Activated CD4-positive, alpha-beta memory T cell treated with anti-CD3 and anti-CD28 coated beads, Interleukin-2, amount 10 ng/mL, durations not matched to agents 7 days and 5 days (primary cell): Measurements from ENCODE around the gene BOC. TPM values are rescaled to one million over a fixed set of nuclear protein-coding genes. Genes with fewer than 3 reads are reported as not detected.

Source experiments
- CTCF ChIA-PET: fragments of 350-600 bp; sonication (Branson Sonifier 250); formaldehyde crosslinking; loops from one replicate; lab custom pipeline; 2021; ENCODE audit warnings: antibody characterized with exemption, inconsistent platforms; lab: Charles Lee
- POLR2A ChIA-PET: fragments of 350-600 bp; sonication (Branson Sonifier 250); formaldehyde crosslinking; loops from one replicate; lab custom pipeline; 2021; ENCODE audit warnings: antibody characterized with exemption; lab: Charles Lee
- DNase-seq: peaks from one replicate; pipeline ENCODE4 v3.0.0-alpha.2; 2020
- H3K27ac Mint-ChIP-seq: one replicate; pipeline ENCODE4 v1.8.0; 2021; ENCODE audit warnings: mild to moderate bottlenecking, mixed read lengths
- H3K27me3 Mint-ChIP-seq: one replicate; pipeline ENCODE4 v1.8.0; 2021; ENCODE audit warnings: mixed read lengths
- H3K36me3 Mint-ChIP-seq: one replicate; pipeline ENCODE4 v1.8.0; 2021; ENCODE audit warnings: low read depth, mixed read lengths
- H3K4me1 Mint-ChIP-seq: one replicate; pipeline ENCODE4 v1.8.0; 2021; ENCODE audit warnings: mixed read lengths
- H3K4me3 Mint-ChIP-seq: one replicate; pipeline ENCODE4 v1.8.0; 2021; ENCODE audit warnings: mild to moderate bottlenecking, mixed read lengths
- H3K9me3 Mint-ChIP-seq: one replicate; pipeline ENCODE4 v1.8.0; 2021; ENCODE audit warnings: mixed read lengths
- total RNA-seq, 2 experiments: library from RNA; stranded (reverse); gene quantifications; one replicate each; pipeline ENCODE4 v1.2.3, GENCODE V29; 2021

The BOC gene
- total RNA-seq, 2 experiments from 2014 or later: not detected

DNA sequence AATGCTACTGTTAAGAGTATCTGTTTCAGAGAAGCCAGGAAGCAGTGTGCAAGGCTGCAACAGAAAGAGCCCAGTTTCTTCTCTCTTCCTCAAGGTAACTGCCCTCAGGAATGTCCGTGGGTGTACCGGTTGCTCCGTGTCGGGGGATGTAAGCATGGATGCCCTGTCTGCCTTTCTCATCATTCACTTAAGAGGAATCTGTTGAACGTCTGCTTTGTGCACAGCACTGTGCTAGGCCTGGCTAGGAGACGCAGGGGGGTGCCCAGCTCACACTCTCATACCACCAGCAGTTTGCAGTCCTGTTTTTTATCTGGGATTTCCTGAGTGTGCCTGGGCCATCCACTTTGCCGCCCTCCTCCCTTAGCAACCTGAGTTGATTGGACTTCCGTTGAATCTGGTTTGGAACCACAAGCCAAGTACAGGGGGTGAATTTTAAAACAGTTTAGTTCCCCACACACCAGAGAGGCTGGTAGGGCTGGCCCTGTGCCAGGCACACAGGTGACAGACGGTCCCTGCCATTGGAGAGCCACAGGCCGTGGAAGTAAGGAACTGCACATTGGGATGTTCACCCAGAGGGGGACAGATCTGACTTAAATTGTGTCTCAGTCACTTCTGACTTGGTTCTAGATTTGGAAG, 11.2 kb downstream of the BOC start:
- CTCF ChIA-PET: no interaction called here
- DNase-seq: no peak
- POLR2A ChIA-PET: no interaction called here
- H3K4me1 Mint-ChIP-seq: peaks cover 9% of the 10 kb centered on the region
- peaks cover 19% of the 10 kb centered on the region for H3K27me3 Mint-ChIP-seq
- no peaks in the 10 kb centered on the region for H3K9me3 Mint-ChIP-seq
- no peak overlapping the region for H3K4me3 Mint-ChIP-seq
- no peak overlapping the region for H3K27ac Mint-ChIP-seq
- no peaks in the 10 kb centered on the region for H3K36me3 Mint-ChIP-seq

DNA sequence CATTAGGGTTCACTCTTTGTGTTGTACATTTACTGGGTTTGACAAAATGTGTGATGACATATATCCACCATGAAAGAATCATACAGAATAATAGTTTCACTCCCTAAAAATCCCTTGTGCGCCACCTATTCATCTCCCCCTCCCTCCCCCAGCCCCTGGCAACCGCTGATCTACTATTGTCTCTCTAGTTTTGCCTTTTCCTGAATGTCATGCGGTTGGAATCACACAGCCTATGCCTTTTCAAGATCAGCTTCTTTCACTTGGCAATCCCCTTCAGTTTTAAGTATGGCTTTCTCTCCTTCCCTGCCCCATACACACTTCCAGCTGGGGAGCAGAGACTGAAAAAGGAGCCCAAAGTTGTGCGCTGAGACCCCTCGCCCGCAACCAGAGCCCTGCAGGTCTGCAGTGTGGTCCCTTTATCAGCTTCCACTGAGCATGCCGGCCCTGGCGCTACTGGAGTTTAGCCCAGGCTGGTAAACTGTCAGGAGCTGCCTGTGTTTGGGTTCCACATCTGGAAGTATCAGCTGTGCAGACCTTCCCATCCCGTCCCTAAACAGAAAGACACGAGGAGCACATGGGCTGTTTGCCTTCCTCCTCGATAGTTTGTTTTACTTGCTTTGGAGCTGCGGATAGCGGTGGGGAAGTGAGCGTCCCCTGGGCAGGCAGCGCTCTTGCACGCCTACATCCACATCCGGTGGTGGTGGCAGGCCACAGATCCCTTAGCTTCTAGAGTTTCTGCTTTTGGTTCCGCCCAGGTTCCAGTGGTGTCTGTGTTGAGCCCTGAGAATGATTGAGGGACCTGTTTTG, 12.3 kb downstream of the BOC start:
- Mint-ChIP-seq H3K4me3 (no peak overlapping the region), H3K27ac (no peak overlapping the region), H3K36me3 (no peaks in the 10 kb centered on the region), H3K4me1 (peaks cover 9% of the 10 kb centered on the region), H3K9me3 (no peaks in the 10 kb centered on the region), H3K27me3 (peaks cover 18% of the 10 kb centered on the region)
- peak; percentile 64 for DNase-seq
- ChIA-PET POLR2A (no interaction called here), CTCF (no interaction called here)

DNA sequence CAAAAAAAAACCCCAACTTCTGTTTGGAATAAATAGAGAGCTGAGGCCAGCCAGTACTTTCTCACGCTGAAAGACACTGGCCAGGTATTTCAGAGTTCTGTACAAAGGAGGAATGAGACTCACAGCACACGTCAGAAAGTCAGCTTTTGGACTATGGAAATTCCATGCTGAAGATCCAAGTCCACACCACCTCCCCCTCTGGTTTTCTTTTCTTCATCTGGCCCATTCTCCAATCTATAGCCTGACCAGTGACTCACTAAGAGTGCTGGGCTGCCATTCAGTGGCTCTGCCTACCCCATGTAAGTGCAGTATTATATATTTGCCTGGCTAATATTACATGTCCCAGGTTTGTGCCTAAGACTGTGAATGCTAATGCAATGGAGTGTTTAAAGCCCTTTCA, 13.9 kb downstream of the BOC start:
- ChIA-PET CTCF (no interaction called here), POLR2A (no interaction called here)
- H3K4me3 Mint-ChIP-seq: no peak overlapping the region
- H3K27me3 Mint-ChIP-seq: peaks cover 20% of the 10 kb centered on the region
- no peak for DNase-seq
- H3K27ac Mint-ChIP-seq: no peak overlapping the region
- H3K36me3 Mint-ChIP-seq: no peaks in the 10 kb centered on the region
- no peaks in the 10 kb centered on the region for H3K9me3 Mint-ChIP-seq
- peaks cover 9% of the 10 kb centered on the region for H3K4me1 Mint-ChIP-seq

DNA sequence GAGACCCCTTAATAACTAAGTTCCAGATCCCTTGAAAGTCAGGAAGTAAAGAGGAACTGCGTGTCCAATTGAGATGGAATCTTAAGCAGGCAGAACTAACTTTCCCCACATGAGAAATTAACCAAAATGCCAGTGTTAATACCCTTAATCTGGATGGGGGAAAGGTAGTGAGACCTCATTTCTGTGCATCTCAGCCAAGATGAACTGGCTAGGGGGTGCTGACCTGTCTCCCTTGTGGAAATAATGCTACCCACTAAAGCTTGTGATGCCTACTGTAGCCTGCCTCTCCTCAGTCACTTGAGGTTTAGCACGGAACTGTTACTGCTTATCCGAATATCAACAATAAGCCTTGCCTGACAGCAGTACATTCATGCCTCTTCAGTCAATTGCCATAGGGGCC, 15.1 kb downstream of the BOC start:
- Mint-ChIP-seq H3K36me3 (no peaks in the 10 kb centered on the region), H3K27me3 (peaks cover 21% of the 10 kb centered on the region), H3K4me1 (peaks cover 9% of the 10 kb centered on the region), H3K4me3 (no peak overlapping the region), H3K9me3 (no peaks in the 10 kb centered on the region), H3K27ac (no peak overlapping the region)
- ChIA-PET POLR2A (no interaction called here), CTCF (no interaction called here)
- DNase-seq: no peak

DNA sequence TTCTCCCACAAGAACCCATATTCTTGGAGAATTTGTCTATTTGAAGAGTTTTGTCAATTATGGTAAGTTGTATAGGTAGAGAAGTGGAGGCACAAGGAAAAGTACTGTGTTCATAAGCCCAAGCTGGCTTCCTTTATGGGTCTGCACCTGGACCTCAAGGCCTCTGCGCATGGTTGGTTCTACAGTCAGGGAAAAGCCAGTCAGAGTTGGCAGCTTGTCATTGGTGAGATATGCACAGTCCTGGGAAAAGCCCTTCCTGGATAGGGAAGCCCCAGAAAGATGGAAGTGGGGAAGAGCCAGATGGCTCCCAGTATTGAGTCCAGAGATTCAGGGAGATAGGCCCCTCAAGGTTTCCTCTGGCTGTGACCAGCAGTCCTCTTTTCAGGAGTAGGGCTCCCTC, 15.8 kb downstream of the BOC start:
- POLR2A ChIA-PET: no interaction called here
- H3K4me1 Mint-ChIP-seq: peaks cover 9% of the 10 kb centered on the region
- no peak overlapping the region for H3K27ac Mint-ChIP-seq
- H3K4me3 Mint-ChIP-seq: no peak overlapping the region
- no peak for DNase-seq
- peaks cover 17% of the 10 kb centered on the region for H3K27me3 Mint-ChIP-seq
- H3K9me3 Mint-ChIP-seq: no peaks in the 10 kb centered on the region
- CTCF ChIA-PET: interaction anchor here (1.2 kb wide), 1 partner anchor 193 kb away, joined by 3 read pairs; no protein-coding TSS in a partner anchor
- no peaks in the 10 kb centered on the region for H3K36me3 Mint-ChIP-seq

DNA sequence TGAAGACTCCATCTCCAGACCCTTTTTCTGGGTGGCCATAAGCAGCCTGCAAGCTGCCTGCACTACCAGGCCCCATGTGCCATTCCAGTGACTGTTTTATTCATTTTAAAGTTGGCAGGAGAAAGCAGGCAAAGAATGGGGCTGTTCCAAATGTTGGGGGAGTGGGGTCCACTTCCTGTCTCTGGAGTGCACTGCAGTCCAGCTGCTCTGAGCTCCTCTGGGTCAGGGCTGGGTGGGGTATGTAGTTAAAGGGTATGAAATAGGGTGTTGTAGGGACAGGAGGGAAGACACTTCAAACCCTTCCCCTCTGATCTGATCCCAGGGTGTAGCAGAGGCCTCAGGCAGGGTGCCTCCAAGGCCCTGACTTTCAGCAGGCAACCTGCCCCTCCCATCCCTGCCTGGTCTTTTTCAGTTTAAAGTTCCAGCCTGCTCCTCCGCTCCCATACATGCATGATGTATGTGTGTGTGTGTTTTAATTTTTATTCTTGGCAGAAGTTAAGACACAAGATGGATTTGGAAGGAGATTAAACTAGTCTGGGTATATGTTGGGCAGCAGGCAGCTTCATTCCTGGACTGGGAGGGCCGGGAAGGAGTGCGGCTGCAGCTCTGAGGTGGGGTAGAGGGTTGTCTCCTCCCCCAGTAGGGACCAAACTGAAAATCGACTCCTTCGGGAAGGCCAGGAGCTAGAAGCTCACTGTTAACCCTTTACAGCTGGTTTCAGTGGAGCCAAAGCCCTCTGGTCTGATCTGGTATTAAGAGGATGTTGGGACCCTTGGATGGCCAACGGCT, 17.3 kb downstream of the BOC start:
- Mint-ChIP-seq H3K27ac (no peak overlapping the region), H3K36me3 (no peaks in the 10 kb centered on the region), H3K4me1 (peaks cover 6% of the 10 kb centered on the region), H3K4me3 (no peak overlapping the region), H3K27me3 (peaks cover 12% of the 10 kb centered on the region), H3K9me3 (no peaks in the 10 kb centered on the region)
- ChIA-PET POLR2A (no interaction called here), CTCF (no interaction called here)
- DNase-seq: no peak

DNA sequence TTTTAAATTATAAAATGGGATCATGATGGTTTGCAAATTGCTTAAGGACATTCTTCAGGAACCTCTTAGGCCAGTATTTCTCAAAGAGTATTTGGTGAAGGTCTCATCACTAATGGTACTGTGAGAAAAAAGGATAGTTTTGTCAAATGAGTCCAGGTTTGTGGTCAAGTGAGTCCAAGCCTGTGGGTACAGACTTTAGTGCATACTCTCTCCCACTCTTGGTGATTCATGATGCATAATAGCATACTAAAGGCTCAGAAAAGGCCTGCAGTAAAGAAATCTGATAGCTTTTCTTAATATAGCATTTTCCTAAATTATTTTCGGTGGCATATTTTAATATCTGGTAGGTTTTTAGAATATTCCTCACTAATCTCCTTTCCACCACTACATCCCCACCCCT, 20.0 kb downstream of the BOC start:
- H3K4me3 Mint-ChIP-seq: no peak overlapping the region
- CTCF ChIA-PET: interaction anchor here (1.1 kb wide), 1 partner anchor 17 kb away, joined by 3 read pairs; no protein-coding TSS in a partner anchor
- H3K9me3 Mint-ChIP-seq: no peaks in the 10 kb centered on the region
- no peaks in the 10 kb centered on the region for H3K4me1 Mint-ChIP-seq
- no peak overlapping the region for H3K27ac Mint-ChIP-seq
- no peaks in the 10 kb centered on the region for H3K36me3 Mint-ChIP-seq
- POLR2A ChIA-PET: no interaction called here
- DNase-seq: no peak
- peaks cover 8% of the 10 kb centered on the region for H3K27me3 Mint-ChIP-seq

DNA sequence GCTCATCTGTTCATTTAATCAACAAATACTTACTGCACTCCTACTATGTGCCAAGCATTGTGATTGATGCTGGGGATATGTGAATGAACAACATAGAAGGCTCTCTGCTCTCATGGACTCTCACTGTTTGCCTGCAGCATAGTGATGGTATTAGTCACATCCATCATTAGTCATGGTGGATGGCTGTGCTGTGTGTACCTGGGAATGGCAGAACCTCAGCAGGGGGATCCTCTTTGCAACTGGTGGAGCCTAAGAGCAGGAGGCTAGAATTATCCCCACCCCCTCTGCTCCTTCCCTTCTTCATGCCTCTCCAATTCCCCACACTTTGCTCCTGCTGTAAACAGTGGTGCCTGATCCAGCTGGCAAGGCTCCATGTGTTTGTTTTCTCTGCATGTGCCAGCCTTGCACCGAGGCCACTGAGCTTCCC, 20.5 kb downstream of the BOC start:
- H3K4me1 Mint-ChIP-seq: no peaks in the 10 kb centered on the region
- ChIA-PET CTCF (interaction anchor here (1.1 kb wide), 1 partner anchor 17 kb away, joined by 3 read pairs; no protein-coding TSS in a partner anchor), POLR2A (no interaction called here)
- no peak for DNase-seq
- H3K9me3 Mint-ChIP-seq: no peaks in the 10 kb centered on the region
- H3K4me3 Mint-ChIP-seq: no peak overlapping the region
- H3K27ac Mint-ChIP-seq: no peak overlapping the region
- H3K27me3 Mint-ChIP-seq: peaks cover 8% of the 10 kb centered on the region
- no peaks in the 10 kb centered on the region for H3K36me3 Mint-ChIP-seq

DNA sequence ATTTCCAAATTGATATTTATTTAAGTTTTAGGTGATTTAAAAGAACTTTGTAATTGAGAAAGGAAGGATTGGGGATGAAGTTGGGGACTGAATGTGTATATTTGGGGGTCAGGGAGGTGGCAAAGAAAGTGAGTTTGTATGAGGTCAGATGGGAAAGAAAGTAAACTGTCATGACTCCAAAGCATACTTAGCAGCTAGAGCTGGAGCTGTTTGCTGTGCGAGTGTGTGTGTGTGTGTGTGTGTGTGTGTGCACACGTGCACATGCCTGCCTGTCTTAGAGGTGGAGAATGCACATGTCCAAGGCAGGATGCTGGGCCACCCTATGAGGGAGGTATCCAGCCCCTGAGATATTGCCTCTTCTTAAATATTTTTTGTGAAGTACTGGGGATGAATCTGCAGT, 21.0 kb downstream of the BOC start:
- DNase-seq: no peak
- no peaks in the 10 kb centered on the region for H3K4me1 Mint-ChIP-seq
- H3K27ac Mint-ChIP-seq: no peak overlapping the region
- H3K4me3 Mint-ChIP-seq: no peak overlapping the region
- H3K36me3 Mint-ChIP-seq: no peaks in the 10 kb centered on the region
- no peaks in the 10 kb centered on the region for H3K9me3 Mint-ChIP-seq
- peaks cover 10% of the 10 kb centered on the region for H3K27me3 Mint-ChIP-seq
- ChIA-PET POLR2A (no interaction called here), CTCF (no interaction called here)

DNA sequence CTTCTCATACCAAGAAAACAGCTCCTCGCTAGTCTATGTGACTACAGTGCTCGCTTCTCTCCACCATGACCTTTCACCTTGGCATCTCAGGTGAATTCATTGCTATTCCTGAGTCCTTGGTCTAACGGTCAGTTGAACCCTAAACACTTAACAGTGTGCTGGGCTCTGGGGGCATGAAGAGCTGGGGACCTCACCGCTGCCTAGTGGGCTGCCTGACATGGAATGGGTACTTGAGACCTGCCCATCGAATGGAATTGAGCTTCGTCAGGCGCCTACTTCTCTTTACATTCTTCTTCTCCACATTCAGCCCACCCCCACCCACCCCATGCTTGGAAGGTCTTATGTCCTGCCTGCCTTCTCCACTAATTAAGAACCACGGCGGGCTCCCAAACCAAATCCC, 22.1 kb downstream of the BOC start:
- no peaks in the 10 kb centered on the region for H3K9me3 Mint-ChIP-seq
- no peak for DNase-seq
- no peaks in the 10 kb centered on the region for H3K36me3 Mint-ChIP-seq
- ChIA-PET CTCF (no interaction called here), POLR2A (no interaction called here)
- H3K4me3 Mint-ChIP-seq: no peak overlapping the region
- peaks cover 15% of the 10 kb centered on the region for H3K27me3 Mint-ChIP-seq
- no peak overlapping the region for H3K27ac Mint-ChIP-seq
- H3K4me1 Mint-ChIP-seq: no peaks in the 10 kb centered on the region

DNA sequence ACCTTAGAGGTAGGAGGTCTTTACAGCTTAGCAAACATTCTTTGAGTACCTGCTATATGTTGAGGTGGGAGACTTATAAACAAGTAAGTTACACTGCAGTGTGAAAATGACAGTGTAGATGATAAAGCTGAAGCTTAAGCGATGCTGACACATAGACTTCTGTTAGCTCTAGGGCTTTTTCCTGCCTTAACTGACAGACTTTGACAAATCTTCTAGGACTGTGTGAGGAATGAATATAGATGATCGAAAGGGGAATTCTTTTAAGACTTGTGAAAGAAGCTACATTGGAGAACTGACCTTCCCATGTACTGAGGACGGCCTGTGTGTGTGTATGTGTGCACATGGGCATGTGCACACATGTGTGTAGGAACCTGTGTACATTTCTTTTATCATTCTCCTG, 22.7 kb downstream of the BOC start:
- Mint-ChIP-seq H3K4me1 (no peaks in the 10 kb centered on the region), H3K27me3 (peaks cover 17% of the 10 kb centered on the region), H3K36me3 (no peaks in the 10 kb centered on the region), H3K4me3 (no peak overlapping the region), H3K27ac (no peak overlapping the region), H3K9me3 (no peaks in the 10 kb centered on the region)
- CTCF ChIA-PET: no interaction called here
- POLR2A ChIA-PET: no interaction called here
- no peak for DNase-seq

DNA sequence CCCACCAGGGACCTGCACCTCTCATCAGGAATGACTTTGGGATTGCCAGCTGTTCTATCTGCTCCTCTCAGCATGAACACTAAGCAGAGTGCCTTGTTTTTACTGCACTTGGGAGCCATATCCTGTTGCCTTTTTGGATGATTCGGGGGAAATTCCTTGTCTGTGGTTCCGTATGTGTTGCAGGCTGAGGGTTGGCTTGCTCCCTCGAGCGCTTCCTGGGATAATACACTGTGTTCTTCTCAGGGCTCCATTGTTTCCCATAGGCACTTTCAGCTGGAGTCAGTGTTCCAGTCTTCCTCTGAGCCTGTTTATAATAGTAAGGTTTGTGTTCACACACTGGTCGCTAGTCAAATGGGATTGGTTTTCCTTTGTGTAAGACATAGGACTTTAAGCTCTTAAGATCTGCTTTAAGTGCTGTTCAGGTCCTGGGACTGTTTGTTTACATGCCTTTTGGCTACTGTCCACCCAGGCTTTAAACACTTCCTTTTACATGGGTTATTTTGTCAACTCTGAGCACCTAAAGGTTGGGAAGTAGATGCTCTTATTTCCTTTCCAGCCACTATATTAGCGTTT, 23.4 kb downstream of the BOC start:
- Mint-ChIP-seq H3K36me3 (no peaks in the 10 kb centered on the region), H3K4me1 (no peaks in the 10 kb centered on the region), H3K27ac (no peak overlapping the region), H3K9me3 (no peaks in the 10 kb centered on the region), H3K27me3 (peaks cover 23% of the 10 kb centered on the region), H3K4me3 (no peak overlapping the region)
- CTCF ChIA-PET: no interaction called here
- POLR2A ChIA-PET: no interaction called here
- no peak for DNase-seq

DNA sequence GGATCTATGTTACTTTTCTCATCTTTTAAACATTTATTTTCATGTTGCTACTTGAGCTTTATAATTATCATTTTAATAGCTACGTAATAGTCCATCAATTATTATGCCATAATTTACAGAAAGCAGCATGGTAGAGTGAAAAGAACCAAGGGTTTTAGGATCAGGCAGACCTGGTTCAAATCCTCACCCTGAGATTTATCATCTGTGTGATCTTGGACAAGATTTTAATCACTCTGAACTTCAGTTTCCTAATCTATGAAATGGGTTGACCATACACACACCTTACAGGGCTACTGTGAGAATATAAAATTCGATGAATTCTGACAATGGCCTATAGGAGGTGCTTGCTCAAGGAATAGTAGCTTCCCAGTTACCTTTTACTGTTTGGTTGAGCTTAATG, 27.1 kb downstream of the BOC start:
- ChIA-PET CTCF (no interaction called here), POLR2A (no interaction called here)
- no peak overlapping the region for H3K4me3 Mint-ChIP-seq
- peaks cover 30% of the 10 kb centered on the region for H3K27me3 Mint-ChIP-seq
- peaks cover 8% of the 10 kb centered on the region for H3K4me1 Mint-ChIP-seq
- no peaks in the 10 kb centered on the region for H3K36me3 Mint-ChIP-seq
- no peak overlapping the region for H3K27ac Mint-ChIP-seq
- no peaks in the 10 kb centered on the region for H3K9me3 Mint-ChIP-seq
- no peak for DNase-seq
